NCI-H226 (cell line): ENCODE data around the gene GPR78.

Experiments used
- DNase-seq: peaks from one replicate; pipeline ENCODE4 v3.0.0-alpha.2; 2015

Gene GPR78

GRCh38 chr4:8601556-8601955, 21.4 kb downstream of the GPR78 start:
- no peak for DNase-seq

- DNase-seq, result no peak
Measured at GRCh38 chr4:8602686-8603430, 22.7 kb downstream of the GPR78 start.

GRCh38 chr4:8603931-8604330, 23.7 kb downstream of the GPR78 start:
- DNase-seq, result no peak

- no peak for DNase-seq
Measured at GRCh38 chr4:8605289-8605688, 25.1 kb downstream of the GPR78 start.

GRCh38 chr4:8606476-8606875, 26.3 kb downstream of the GPR78 start:
- no peak for DNase-seq

GRCh38 chr4:8606966-8607365, 26.8 kb downstream of the GPR78 start:
- no peak for DNase-seq

- no peak for DNase-seq
Measured at GRCh38 chr4:8607603-8608481, 27.6 kb downstream of the GPR78 start.

- DNase-seq, result no peak
Measured at GRCh38 chr4:8608714-8609391, 28.7 kb downstream of the GPR78 start.

- DNase-seq, result no peak
Measured at GRCh38 chr4:8609406-8609805, 29.2 kb downstream of the GPR78 start.

- no peak for DNase-seq
Measured at GRCh38 chr4:8609824-8610350, 29.7 kb downstream of the GPR78 start.

- DNase-seq, result no peak
Measured at GRCh38 chr4:8610858-8611616, 30.8 kb downstream of the GPR78 start.

- no peak for DNase-seq
Measured at GRCh38 chr4:8612646-8613045, 32.5 kb downstream of the GPR78 start.

GRCh38 chr4:8613421-8614364, 33.5 kb downstream of the GPR78 start:
- DNase-seq, result no peak

GRCh38 chr4:8614365-8615193, 34.4 kb downstream of the GPR78 start:
- no peak for DNase-seq

GRCh38 chr4:8615366-8615765, 35.2 kb downstream of the GPR78 start:
- no peak for DNase-seq

GRCh38 chr4:8615921-8616787, 36.0 kb downstream of the GPR78 start:
- DNase-seq, result no peak

GRCh38 chr4:8616831-8617230, 36.6 kb downstream of the GPR78 start:
- DNase-seq, result no peak

- DNase-seq, result no peak
Measured at GRCh38 chr4:8617486-8618040, 37.4 kb downstream of the GPR78 start.

- no peak for DNase-seq
Measured at GRCh38 chr4:8618421-8618820, 38.2 kb downstream of the GPR78 start.
